ENCODE measurements around the gene IL18. TPM values are rescaled to one million over a fixed set of nuclear protein-coding genes. Genes with fewer than 3 reads are reported as not detected.

IL18 gene
- total and polyA plus RNA-seq, 12 donors: 0.28 to 5.7 (median 1.2) TPM

GRCh38 chr11:112179601-112180000, 15.7 kb upstream of the IL18 start:
- H3K4me3 ChIP-seq: no peak overlapping the region
- H3K27me3 ChIP-seq: no peaks in the 10 kb centered on the region
- TF ChIP-seq CTCF (IDR thresholded peaks at IDR 0.05): no peak
- peak overlapping the region in 5 of 10 donors; percentile 4 to 78 (median 34) for H3K27ac ChIP-seq
- H3K9me3 ChIP-seq: no peaks in the 10 kb centered on the region
- no peaks in the 10 kb centered on the region for H3K36me3 ChIP-seq
- ATAC-seq (peak in 2 of 8 donors; percentile 22 to 23), DNase-seq (no peak)
- intact Hi-C loops (cut with DNase I): loop anchor here in 3 of 10 donors (5.0 to 10.0 kb wide), 3 partner anchors 62 to 67 kb away; no protein-coding TSS in a partner anchor
- peaks cover 0 to 26% (median 7%) of the 10 kb centered on the region in 9 donors for H3K4me1 ChIP-seq

- Histone ChIP-seq H3K27ac (peak overlapping the region in 6 of 10 donors; percentile 4 to 78 (median 22)), H3K27me3 (no peaks in the 10 kb centered on the region), H3K9me3 (no peaks in the 10 kb centered on the region), H3K36me3 (no peaks in the 10 kb centered on the region), H3K4me1 (peaks cover 0 to 26% (median 8%) of the 10 kb centered on the region in 9 donors), H3K4me3 (peak overlapping the region in 3 of 10 donors; percentile 4 to 56 (median 53))
- no peak for TF ChIP-seq CTCF (IDR thresholded peaks at IDR 0.05)
- ATAC-seq (no peak), DNase-seq (no peak)
- WGBS, 2 donors: 60 to 66% methylated on average over 3 of the region's 3 CpGs
- intact Hi-C loops (cut with DNase I): loop anchor here in 3 of 10 donors (5.0 to 10.0 kb wide), 3 partner anchors 62 to 67 kb away; no protein-coding TSS in a partner anchor
Observed at GRCh38 chr11:112178936-112179335, 15.0 kb upstream of the IL18 start.

GRCh38 chr11:112178428-112178827, 14.5 kb upstream of the IL18 start:
- no peaks in the 10 kb centered on the region for H3K36me3 ChIP-seq
- intact Hi-C loops (cut with DNase I): loop anchor here in 3 of 10 donors (5.0 to 10.0 kb wide), 3 partner anchors 61 to 66 kb away; no protein-coding TSS in a partner anchor
- ATAC-seq: no peak
- H3K27me3 ChIP-seq: no peaks in the 10 kb centered on the region
- peak overlapping the region in 8 of 10 donors; percentile 0 to 60 (median 49) for H3K4me3 ChIP-seq
- no peak for TF ChIP-seq CTCF (IDR thresholded peaks at IDR 0.05)
- H3K27ac ChIP-seq: peak overlapping the region in 5 of 10 donors; percentile 4 to 78 (median 9)
- no peaks in the 10 kb centered on the region for H3K9me3 ChIP-seq
- 93% methylated on average over 1 of the region's 1 CpG for WGBS, 2 donors
- H3K4me1 ChIP-seq: peaks cover 0 to 26% (median 8%) of the 10 kb centered on the region in 9 donors
- no peak for DNase-seq

- intact Hi-C loops (cut with DNase I): loop anchor here in 3 of 10 donors (5.0 to 10.0 kb wide), 3 partner anchors 60 to 65 kb away; no protein-coding TSS in a partner anchor
- peak in 1 of 8 donors; percentile 20 for ATAC-seq
- Histone ChIP-seq H3K36me3 (no peaks in the 10 kb centered on the region), H3K27me3 (no peaks in the 10 kb centered on the region), H3K4me1 (peaks cover 0 to 33% (median 9%) of the 10 kb centered on the region in 9 donors), H3K4me3 (peak overlapping the region; percentile 6 to 60 (median 46)), H3K9me3 (no peaks in the 10 kb centered on the region), H3K27ac (peak overlapping the region in 7 of 10 donors; percentile 10 to 84 (median 52))
- no peak for DNase-seq
- 60 to 71% methylated on average over 4 of the region's 4 CpGs for whole genome bisulfite sequencing, 2 donors
- TF ChIP-seq CTCF (IDR thresholded peaks at IDR 0.05): no peak
Observed at GRCh38 chr11:112177589-112177988, 13.7 kb upstream of the IL18 start.
